IgD-negative memory B cell (primary cell): ENCODE data around the gene DHRS1. TPM values are rescaled to one million over a fixed set of nuclear protein-coding genes. Genes with fewer than 3 reads are reported as not detected.
A peak's percentile ranks its signal among the peaks of the same experiment; 100 is the strongest.

Source experiments
- H3K27ac Mint-ChIP-seq, 3 donors: one replicate each; pipeline ENCODE4 v1.8.0; 2020 to 2022; ENCODE audit warnings: mild to moderate bottlenecking in 3 of 3, mixed read lengths in 3 of 3, moderate library complexity in 1 of 3
- H3K27me3 Mint-ChIP-seq: one replicate; pipeline ENCODE4 v1.8.0; 2021; ENCODE audit warnings: mixed read lengths
- H3K36me3 Mint-ChIP-seq: one replicate; pipeline ENCODE4 v1.8.0; 2020; ENCODE audit warnings: mild to moderate bottlenecking, mixed read lengths
- H3K4me1 Mint-ChIP-seq, 3 donors: one replicate each; pipeline ENCODE4 v1.8.0; 2020 to 2022; ENCODE audit warnings: mixed read lengths in 3 of 3, mild to moderate bottlenecking in 1 of 3
- H3K4me3 Mint-ChIP-seq, 4 donors: one replicate each; pipeline ENCODE4 v1.8.0; 2020 to 2022; ENCODE audit warnings: mild to moderate bottlenecking in 4 of 4, mixed read lengths in 4 of 4, moderate library complexity in 3 of 4
- H3K9me3 Mint-ChIP-seq, 3 donors: one replicate each; pipeline ENCODE4 v1.8.0; 2020 to 2021; ENCODE audit warnings: mixed read lengths in 3 of 3, mild to moderate bottlenecking in 1 of 3
- polyA plus RNA-seq: library from polyadenylated mRNA; unstranded; fragments of 300-500 nt; fragmentation: Illumina TruSeq; gene quantifications from one replicate; pipeline ENCODE4 v1.2.3, GENCODE V29; 2021

The DHRS1 gene
- polyA plus RNA-seq, 1 donor from 2014 or later, result 27.3 TPM

DNA sequence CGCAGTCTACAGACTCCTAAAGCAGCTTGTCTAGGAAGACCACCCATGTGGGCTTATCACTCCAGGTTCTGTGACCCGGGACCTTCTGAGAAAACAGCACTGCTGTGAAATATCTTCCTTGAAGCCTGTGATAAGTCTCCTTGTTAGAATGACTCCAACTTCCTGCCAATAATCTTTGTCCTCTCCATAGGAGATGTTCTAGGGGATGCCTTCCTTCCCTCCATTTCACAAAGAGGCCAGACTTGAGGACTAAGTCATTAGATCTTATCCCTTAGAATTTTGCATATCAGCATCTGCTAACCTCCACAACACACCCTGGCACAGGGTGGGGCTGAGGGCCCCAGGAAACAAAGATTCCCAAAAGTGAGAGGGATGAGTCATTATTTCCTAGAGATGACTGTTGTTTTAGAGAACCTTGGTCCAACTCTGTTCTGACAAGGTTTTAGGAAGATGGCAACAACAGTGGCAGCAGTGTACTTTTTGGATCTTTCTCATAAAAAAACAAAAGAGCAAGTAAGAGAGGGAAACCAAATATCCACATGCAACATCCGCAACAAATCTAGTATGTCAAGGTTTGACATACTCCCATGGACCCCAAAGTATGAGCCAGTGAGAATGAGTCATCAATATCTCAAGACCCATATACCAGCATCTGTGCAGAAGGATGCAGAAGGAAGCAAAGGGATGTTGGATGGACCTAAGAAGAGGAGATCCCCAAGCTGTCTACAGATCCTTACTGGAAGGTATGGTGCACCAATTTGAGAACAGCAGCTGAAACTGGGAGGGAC, 17.8 kb upstream of the DHRS1 start:
- Mint-ChIP-seq H3K4me3 (no peak overlapping the region), H3K27me3 (no peaks in the 10 kb centered on the region), H3K36me3 (no peaks in the 10 kb centered on the region), H3K27ac (no peak overlapping the region), H3K9me3 (no peaks in the 10 kb centered on the region), H3K4me1 (peaks cover 1 to 20% (median 14%) of the 10 kb centered on the region in 3 donors)

DNA sequence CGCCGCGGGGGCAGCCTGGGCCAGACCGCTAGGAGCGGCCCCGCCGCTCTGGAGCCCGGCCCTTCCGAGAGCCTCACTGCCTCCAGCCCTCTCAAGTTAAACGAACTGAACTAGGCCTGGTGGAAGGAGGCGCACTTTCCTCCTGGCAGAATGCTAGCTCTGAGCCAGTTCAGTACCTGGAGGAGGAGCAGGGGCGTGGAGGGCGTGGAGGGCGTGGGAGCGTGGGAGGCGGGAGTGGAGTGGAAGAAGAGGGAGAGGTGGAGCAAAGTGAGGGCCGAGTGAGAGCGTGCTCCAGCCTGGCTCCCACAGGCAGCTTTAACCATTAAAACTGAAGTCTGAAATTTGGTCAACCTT, 17.0 kb upstream of the DHRS1 start:
- Mint-ChIP-seq H3K27ac (no peak overlapping the region), H3K9me3 (no peaks in the 10 kb centered on the region), H3K4me3 (no peak overlapping the region), H3K27me3 (no peaks in the 10 kb centered on the region), H3K4me1 (peaks cover 4 to 28% (median 21%) of the 10 kb centered on the region in 3 donors), H3K36me3 (no peaks in the 10 kb centered on the region)

DNA sequence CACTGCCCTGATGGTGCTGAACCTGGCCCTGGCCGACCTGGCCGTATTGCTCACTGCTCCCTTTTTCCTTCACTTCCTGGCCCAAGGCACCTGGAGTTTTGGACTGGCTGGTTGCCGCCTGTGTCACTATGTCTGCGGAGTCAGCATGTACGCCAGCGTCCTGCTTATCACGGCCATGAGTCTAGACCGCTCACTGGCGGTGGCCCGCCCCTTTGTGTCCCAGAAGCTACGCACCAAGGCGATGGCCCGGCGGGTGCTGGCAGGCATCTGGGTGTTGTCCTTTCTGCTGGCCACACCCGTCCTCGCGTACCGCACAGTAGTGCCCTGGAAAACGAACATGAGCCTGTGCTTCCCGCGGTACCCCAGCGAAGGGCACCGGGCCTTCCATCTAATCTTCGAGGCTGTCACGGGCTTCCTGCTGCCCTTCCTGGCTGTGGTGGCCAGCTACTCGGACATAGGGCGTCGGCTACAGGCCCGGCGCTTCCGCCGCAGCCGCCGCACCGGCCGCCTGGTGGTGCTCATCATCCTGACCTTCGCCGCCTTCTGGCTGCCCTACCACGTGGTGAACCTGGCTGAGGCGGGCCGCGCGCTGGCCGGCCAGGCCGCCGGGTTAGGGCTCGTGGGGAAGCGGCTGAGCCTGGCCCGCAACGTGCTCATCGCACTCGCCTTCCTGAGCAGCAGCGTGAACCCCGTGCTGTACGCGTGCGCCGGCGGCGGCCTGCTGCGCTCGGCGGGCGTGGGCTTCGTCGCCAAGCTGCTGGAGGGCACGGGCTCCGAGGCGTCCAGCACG, 16.4 kb upstream of the DHRS1 start:
- no peaks in the 10 kb centered on the region for H3K36me3 Mint-ChIP-seq
- no peaks in the 10 kb centered on the region for H3K9me3 Mint-ChIP-seq
- peak overlapping the region in 1 of 3 donors; percentile 88 for H3K27ac Mint-ChIP-seq
- no peak overlapping the region for H3K4me3 Mint-ChIP-seq
- H3K4me1 Mint-ChIP-seq, result peaks cover 4 to 28% (median 21%) of the 10 kb centered on the region in 3 donors
- no peaks in the 10 kb centered on the region for H3K27me3 Mint-ChIP-seq

DNA sequence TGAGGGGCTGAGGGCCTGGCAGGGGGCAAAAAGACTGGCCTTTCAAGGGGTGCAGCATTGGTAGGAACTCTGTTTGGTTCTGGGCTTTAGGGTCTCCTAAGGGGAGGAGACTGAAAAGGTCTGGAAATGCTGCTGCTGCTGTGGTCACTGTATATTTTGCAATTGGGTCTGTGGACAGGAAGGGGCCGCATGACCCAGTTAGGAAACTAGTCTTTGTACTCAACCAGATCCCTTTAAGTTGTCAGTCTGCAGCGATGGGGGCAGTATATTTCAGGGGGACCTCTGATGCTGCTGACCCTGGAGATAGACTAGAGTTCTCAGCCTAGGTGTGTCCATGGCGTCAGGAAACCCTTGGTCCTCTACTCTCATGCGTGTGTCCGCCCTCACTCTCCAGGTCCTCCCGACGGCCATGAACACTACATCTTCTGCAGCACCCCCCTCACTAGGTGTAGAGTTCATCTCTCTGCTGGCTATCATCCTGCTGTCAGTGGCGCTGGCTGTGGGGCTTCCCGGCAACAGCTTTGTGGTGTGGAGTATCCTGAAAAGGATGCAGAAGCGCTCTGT, 15.7 kb upstream of the DHRS1 start:
- H3K4me1 Mint-ChIP-seq, result peaks cover 4 to 29% (median 23%) of the 10 kb centered on the region in 3 donors
- H3K36me3 Mint-ChIP-seq, result no peaks in the 10 kb centered on the region
- H3K4me3 Mint-ChIP-seq, result peak overlapping the region in 1 of 4 donors; percentile 56
- no peaks in the 10 kb centered on the region for H3K27me3 Mint-ChIP-seq
- H3K27ac Mint-ChIP-seq, result peak overlapping the region in 1 of 3 donors; percentile 88
- no peaks in the 10 kb centered on the region for H3K9me3 Mint-ChIP-seq

DNA sequence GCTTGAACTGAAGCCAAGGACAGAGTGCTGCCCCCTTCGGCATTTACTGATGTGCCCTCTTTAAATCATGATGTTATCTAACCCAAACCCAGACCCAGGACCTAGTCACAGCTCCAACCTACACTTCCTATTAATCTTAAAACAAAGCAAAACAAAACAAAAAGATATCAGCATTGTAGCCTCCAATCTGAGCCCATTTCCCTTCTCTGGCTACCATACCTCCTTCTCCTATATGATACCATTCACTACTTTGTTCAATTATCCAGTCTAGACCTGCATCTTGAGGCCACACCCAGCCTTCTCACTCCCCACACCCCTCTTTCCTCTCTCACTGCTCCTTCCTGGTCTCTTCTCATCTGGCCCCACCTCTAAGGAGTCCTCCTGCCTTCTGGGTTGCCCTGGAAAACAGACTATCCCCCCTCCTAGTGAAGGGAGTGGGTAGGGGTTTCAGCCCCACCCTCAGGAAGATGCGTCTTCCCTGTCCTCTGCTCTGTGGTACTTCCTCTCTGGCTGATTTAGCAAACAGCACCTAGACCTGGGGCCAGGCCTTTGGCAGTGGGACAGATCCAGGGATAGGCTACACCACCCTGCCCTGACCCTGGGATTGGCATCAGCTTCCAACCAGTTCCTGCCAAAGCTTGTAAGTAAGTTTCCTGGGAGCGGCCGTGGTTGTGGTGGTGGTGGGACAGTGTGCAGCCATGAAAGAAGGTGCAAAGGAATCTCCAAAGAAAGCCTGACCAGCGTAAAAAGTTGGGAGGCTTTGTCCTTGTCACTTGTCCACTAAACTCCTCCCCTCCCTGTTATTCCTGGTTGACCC, 15.0 kb upstream of the DHRS1 start:
- Mint-ChIP-seq H3K27me3 (no peaks in the 10 kb centered on the region), H3K9me3 (no peaks in the 10 kb centered on the region), H3K4me1 (peaks cover 4 to 34% (median 27%) of the 10 kb centered on the region in 3 donors), H3K27ac (peak overlapping the region; percentile 27 to 90 (median 34)), H3K36me3 (no peaks in the 10 kb centered on the region), H3K4me3 (peak overlapping the region in 3 of 4 donors; percentile 13 to 56 (median 31))

DNA sequence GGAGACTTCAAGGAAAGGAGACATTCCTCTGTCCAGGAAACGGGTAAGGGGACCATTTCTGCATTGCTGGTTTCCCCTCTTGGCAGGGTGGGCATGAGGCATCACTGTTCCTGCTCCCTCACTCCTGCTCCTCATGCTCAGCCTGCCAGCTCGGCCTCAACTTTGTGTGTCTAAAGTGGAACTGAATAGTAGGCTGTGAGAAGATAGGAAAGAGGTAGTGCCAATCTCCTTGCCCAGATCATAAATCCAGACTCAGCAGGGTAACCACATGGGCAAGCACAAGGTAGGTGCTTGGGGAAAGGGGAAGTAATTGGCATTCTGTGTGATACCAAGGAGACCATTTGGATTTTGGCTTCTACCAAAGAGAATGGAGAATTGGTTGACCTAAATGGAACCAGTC, 14.3 kb upstream of the DHRS1 start:
- no peaks in the 10 kb centered on the region for H3K9me3 Mint-ChIP-seq
- no peaks in the 10 kb centered on the region for H3K27me3 Mint-ChIP-seq
- peak overlapping the region in 3 of 4 donors; percentile 6 to 28 (median 13) for H3K4me3 Mint-ChIP-seq
- H3K27ac Mint-ChIP-seq, result peak overlapping the region in 2 of 3 donors; percentile 27 to 79
- H3K36me3 Mint-ChIP-seq, result no peaks in the 10 kb centered on the region
- H3K4me1 Mint-ChIP-seq, result peaks cover 11 to 38% (median 29%) of the 10 kb centered on the region in 3 donors

DNA sequence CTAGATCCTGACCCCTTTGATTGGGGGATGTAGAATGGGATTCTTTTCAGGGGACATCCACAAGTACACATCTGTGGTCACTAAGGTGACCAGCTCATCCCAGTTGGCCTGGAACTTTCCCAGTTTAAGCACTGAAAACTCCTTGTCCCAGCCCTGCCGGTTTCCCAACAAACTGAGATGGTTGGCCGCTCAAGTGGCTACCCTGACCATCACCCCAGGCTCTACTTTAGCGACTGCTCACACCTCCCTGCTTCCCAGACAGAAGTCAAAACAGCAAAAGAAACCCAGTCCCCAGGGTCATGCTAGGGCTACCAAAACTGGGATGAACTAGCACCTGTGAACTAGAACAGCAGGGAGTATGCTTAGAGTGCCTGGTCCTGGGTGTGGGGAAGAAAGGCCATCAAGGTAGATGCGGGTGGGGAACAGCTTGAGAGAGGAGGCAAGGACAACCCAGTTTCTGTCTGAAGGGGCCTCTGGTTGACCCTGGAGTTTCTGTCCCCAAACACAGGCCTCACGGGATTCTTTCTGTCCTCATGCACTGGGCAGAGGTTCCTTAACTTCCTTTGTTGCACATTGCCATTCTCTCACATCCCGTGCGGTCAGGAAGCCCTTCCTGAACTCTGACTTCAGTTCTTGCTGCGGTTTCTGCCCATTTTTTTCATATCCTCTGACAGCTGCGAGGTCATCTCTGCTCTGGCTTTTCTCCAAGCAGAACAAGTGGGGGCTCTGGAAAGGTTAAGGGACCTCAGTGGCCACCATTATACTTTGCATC, 13.3 kb upstream of the DHRS1 start:
- Mint-ChIP-seq H3K9me3 (no peaks in the 10 kb centered on the region), H3K36me3 (no peaks in the 10 kb centered on the region), H3K4me1 (peaks cover 19 to 43% (median 34%) of the 10 kb centered on the region in 3 donors), H3K27ac (peak overlapping the region; percentile 27 to 79 (median 76)), H3K4me3 (peak overlapping the region; percentile 9 to 82 (median 71)), H3K27me3 (no peaks in the 10 kb centered on the region)

DNA sequence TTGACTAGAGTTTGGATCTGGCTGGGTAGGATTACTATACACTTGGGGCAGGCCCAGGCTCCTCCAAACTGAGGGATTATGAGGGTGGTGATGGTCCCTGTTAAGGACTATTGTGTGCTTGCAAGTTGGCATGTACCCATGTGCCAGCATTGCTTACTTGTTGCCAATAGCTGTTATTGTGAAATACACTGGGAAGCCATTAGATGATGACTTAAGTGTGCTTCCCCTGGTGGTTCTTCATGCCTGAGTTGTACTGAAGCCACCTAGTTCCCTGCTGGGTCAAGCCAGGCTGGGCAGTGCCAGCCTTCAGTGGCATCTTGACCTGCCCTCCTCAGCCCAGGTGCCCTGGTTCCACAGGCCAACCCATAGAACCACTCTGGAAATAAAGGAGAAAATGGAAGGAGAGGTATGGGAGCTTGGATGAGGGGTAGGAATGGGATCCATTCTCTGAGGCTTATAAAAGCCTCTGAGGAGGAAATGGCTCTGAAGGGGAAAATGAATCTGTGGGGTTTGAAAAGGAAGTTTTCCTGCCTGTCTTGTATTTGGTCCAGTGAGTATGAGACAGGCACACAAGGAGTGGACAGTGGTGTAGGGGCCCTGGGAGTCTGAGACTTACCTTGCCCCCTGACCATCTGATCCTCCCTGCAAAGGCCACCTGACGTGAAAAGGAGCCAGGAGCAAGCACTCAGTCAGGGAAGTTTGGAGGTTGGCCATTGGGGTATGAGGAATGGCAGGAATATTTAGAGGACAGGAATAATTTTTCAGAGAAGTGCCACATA, 12.4 kb upstream of the DHRS1 start:
- Mint-ChIP-seq H3K9me3 (no peaks in the 10 kb centered on the region), H3K27ac (peak overlapping the region; percentile 79 to 93 (median 88)), H3K36me3 (no peaks in the 10 kb centered on the region), H3K27me3 (no peaks in the 10 kb centered on the region), H3K4me1 (peaks cover 21 to 45% (median 38%) of the 10 kb centered on the region in 3 donors), H3K4me3 (peak overlapping the region; percentile 38 to 93 (median 85))

DNA sequence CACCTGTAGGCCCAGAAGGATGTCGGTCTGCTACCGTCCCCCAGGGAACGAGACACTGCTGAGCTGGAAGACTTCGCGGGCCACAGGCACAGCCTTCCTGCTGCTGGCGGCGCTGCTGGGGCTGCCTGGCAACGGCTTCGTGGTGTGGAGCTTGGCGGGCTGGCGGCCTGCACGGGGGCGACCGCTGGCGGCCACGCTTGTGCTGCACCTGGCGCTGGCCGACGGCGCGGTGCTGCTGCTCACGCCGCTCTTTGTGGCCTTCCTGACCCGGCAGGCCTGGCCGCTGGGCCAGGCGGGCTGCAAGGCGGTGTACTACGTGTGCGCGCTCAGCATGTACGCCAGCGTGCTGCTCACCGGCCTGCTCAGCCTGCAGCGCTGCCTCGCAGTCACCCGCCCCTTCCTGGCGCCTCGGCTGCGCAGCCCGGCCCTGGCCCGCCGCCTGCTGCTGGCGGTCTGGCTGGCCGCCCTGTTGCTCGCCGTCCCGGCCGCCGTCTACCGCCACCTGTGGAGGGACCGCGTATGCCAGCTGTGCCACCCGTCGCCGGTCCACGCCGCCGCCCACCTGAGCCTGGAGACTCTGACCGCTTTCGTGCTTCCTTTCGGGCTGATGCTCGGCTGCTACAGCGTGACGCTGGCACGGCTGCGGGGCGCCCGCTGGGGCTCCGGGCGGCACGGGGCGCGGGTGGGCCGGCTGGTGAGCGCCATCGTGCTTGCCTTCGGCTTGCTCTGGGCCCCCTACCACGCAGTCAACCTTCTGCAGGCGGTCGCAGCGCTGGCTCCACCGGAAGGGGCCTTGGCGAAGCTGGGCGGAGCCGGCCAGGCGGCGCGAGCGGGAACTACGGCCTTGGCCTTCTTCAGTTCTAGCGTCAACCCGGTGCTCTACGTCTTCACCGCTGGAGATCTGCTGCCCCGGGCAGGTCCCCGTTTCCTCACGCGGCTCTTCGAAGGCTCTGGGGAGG, 11.3 kb upstream of the DHRS1 start, which contains the start of gene LTB4R:
Gene LTB4R, plus strand, starts transcription at position 857 of the 959 bp plus-strand sequence. CDS start 4,150 bp downstream, outside the sequence.
- peak within 1 kb of the TSS; percentile 89 to 93 (median 92) for H3K27ac Mint-ChIP-seq
- peak within 1 kb of the TSS; percentile 38 to 93 (median 85) for H3K4me3 Mint-ChIP-seq
- H3K27me3 Mint-ChIP-seq, result no peaks in the 10 kb centered on the region
- peaks cover 21 to 45% (median 38%) of the 10 kb centered on the region in 3 donors for H3K4me1 Mint-ChIP-seq
- H3K9me3 Mint-ChIP-seq, result no peaks in the 10 kb centered on the region
- H3K36me3 Mint-ChIP-seq, result no peaks in the 10 kb centered on the region

DNA sequence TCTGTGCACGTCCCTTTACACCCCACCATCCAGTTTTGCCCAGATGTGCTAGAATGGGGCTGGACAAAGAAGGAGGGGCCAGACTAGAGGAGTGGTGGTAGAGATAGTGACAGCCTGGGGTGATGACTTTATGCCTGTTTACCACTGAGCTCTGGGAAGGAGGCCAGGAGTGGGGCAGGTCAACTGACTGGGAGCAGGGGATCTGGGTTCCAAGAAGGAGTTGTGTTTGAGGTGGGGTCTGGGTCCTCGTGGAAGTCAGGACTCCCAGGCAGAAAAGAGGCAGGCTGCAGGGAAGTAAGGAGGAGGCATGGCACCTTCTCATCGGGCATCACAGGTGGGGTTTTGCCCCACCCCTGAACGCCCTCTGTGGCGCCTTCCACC, 10.7 kb upstream of the DHRS1 start:
- Mint-ChIP-seq H3K36me3 (peaks cover under 1% of the 10 kb centered on the region), H3K4me3 (peak overlapping the region; percentile 38 to 93 (median 85)), H3K4me1 (peaks cover 21 to 45% (median 38%) of the 10 kb centered on the region in 3 donors)

DNA sequence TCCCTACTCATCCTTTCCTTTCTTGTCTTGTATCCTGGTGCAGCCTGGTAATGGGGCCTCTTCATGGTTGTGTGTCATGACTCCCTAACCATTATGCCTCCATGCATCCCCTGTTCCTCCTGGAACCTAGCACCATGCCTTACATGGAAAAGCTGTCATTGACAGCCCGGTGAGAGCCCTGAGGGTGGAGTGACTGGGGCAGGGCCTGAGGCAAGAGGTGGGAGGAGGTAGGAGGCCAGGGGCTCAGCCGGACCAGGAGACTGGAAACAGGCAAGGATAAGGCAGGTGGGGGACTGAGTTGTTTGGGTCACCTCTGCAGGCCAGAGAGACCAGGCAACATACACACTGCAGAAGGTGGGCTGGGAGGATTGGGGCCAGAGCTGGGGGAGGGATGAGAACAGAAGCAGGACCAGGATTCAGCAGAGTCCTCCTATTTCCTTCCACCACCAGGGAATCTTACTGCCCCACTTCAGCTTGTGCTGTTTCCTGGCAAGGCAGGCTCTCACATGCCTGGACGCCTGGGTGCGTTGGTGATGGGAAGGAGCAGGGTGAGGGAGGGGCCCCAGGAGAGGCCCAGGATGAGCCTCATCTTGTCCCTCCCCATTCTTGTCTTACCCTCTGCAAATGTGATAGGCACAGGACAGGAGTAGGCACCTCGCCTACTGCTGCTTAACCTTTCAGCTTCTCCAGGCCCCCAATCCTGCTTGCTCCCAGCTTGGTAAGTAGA, 10.1 kb upstream of the DHRS1 start, which contains the start of gene LTB4R2:
Gene LTB4R2, plus strand, starts transcription at position 603 of the 727 bp plus-strand sequence. CDS start 525 bp downstream, outside the sequence.
- H3K4me3 Mint-ChIP-seq, result peak within 1 kb of the TSS; percentile 38 to 93 (median 85)
- no peaks in the 10 kb centered on the region for H3K27me3 Mint-ChIP-seq
- H3K4me1 Mint-ChIP-seq, result peaks cover 21 to 44% (median 39%) of the 10 kb centered on the region in 3 donors
- H3K27ac Mint-ChIP-seq, result peak within 1 kb of the TSS; percentile 92 to 93 (median 92)
- H3K36me3 Mint-ChIP-seq, result peaks cover 2% of the 10 kb centered on the region
- no peaks in the 10 kb centered on the region for H3K9me3 Mint-ChIP-seq

More for the DNA sequence above, 10.7 kb upstream of the DHRS1 start:
- no peaks in the 10 kb centered on the region for H3K27me3 Mint-ChIP-seq
- peak overlapping the region; percentile 89 to 93 (median 92) for H3K27ac Mint-ChIP-seq
- H3K9me3 Mint-ChIP-seq, result no peaks in the 10 kb centered on the region
